ENCODE results near the gene ARHGAP21. TPM values are rescaled to one million over a fixed set of nuclear protein-coding genes. Genes with fewer than 3 reads are reported as not detected.

The ARHGAP21 gene
- total and polyA plus RNA-seq, 2 experiments from 2014 or later = 28.7 to 176 TPM

- H3K27ac ChIP-seq = no peak overlapping the region
- H3K4me1 ChIP-seq (ENCODE audit: insufficient read depth) = peaks cover 23% of the 10 kb centered on the region
- in situ Hi-C loops (cut with MboI) = no loop called here
- H3K4me3 ChIP-seq = no peak overlapping the region
- H2AFZ ChIP-seq = no peak overlapping the region
- H3K9ac ChIP-seq = no peak overlapping the region
- no peaks in the 10 kb centered on the region for H3K9me2 ChIP-seq (ENCODE audit: insufficient read depth)
- H4K20me1 ChIP-seq (ENCODE audit: insufficient read depth) = peaks cover 27% of the 10 kb centered on the region; the same call in 1 of the 2 replicates
- TF ChIP-seq EZH2 (IDR thresholded peaks at IDR 0.05; ENCODE audit: insufficient read depth, poor library complexity, severe bottlenecking) = no peak
- no peak for TF ChIP-seq EZH2phosphoT487 (IDR thresholded peaks at IDR 0.05; ENCODE audit: insufficient read depth, low read depth)
- no peaks in the 10 kb centered on the region for H3K27me3 ChIP-seq (replicated peaks; ENCODE audit: insufficient read depth)
- H3K36me3 ChIP-seq (ENCODE audit: low read depth) = 0 out of 2 replicates have a peak, but pooled peaks cover 5% of the 10 kb centered on the region
- 88 to 89% methylated on average over 6 of the region's 6 CpGs for WGBS, 2 experiments (ENCODE audit: low coverage in 1 of 2, low lambda C conversion rate in 2 of 2, missing lambda C conversion rate in 2 of 2)
- peaks cover 27% of the 10 kb centered on the region; the same call in 1 of the 2 replicates for H3F3A ChIP-seq (ENCODE audit: insufficient read depth)
- H3K79me2 ChIP-seq (ENCODE audit: insufficient read depth) = peaks cover 100% of the 10 kb centered on the region
- no peak for DNase-seq
- no peaks in the 10 kb centered on the region for H3K9me3 ChIP-seq (ENCODE audit: low read depth)
- no peak overlapping the region for H3K4me2 ChIP-seq (ENCODE audit: unreplicated experiment)
These were observed 42.1 kb downstream of the ARHGAP21 start for GRCh38 chr10:24681572-24682088.

DNA sequence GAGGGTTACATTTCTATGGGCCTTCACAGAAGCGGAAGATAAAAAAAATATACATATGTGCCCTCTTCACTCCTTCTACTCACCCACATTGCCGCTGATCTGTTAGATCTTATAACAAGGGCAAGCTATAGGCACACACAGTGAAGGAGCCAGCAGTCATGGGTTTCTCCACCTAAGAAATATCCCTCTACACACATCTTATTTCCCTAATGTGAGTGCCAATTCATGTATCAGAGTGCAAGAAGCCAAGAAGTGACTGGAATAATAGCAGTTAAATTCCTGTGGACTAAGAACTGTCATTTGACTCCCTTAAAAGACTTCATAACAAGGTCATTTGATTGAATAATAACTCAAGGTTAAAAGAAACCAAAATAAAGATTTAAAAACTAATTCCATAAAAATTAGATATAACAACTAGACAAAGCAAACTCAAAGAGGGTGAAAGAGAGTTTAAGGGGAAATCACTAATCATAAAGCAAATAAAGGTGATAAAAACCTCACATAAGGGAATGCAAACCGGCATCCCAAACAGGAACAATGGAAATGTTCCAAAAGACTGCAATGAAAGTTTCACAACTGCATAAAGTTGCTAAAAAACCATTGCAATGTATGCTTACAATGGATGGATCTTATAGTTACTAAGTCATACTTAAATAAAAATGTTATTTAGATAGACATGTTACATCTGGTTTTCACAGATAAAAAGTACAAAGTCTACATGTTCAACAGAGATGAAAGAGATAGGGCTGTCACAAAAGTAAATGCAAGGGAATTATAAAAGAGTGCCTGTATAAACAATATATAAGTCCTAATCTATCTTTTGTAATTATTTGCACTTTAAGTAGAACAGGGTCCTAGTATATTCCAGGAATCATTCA lies 42.8 kb downstream of the ARHGAP21 start:
- 73 to 84% methylated on average over 3 of the region's 3 CpGs for WGBS, 2 experiments (ENCODE audit: low coverage in 1 of 2, low lambda C conversion rate in 2 of 2, missing lambda C conversion rate in 2 of 2)
- in situ Hi-C loops (cut with MboI) = no loop called here

GRCh38 chr10:24678757-24679156 lies 44.9 kb downstream of the ARHGAP21 start:
- Histone ChIP-seq H3K36me3 (ENCODE audit: low read depth) (0 out of 2 replicates have a peak, but pooled peaks cover 3% of the 10 kb centered on the region), H3K4me1 (ENCODE audit: insufficient read depth) (peaks cover 14% of the 10 kb centered on the region), H3K4me2 (ENCODE audit: unreplicated experiment) (no peak overlapping the region), H4K20me1 (ENCODE audit: insufficient read depth) (peaks cover 21% of the 10 kb centered on the region; the same call in 1 of the 2 replicates), H3K27me3 (replicated peaks; ENCODE audit: insufficient read depth) (no peaks in the 10 kb centered on the region), H3K9ac (no peak overlapping the region), H3F3A (ENCODE audit: insufficient read depth) (peaks cover 13% of the 10 kb centered on the region; the same call in 1 of the 2 replicates), H2AFZ (no peak overlapping the region), H3K27ac (no peak overlapping the region), H3K9me2 (ENCODE audit: insufficient read depth) (no peaks in the 10 kb centered on the region), H3K4me3 (no peak overlapping the region), H3K9me3 (ENCODE audit: low read depth) (no peaks in the 10 kb centered on the region), H3K79me2 (ENCODE audit: insufficient read depth) (peaks cover 100% of the 10 kb centered on the region)
- TF ChIP-seq EZH2phosphoT487 (IDR thresholded peaks at IDR 0.05; ENCODE audit: insufficient read depth, low read depth) (no peak), EZH2 (IDR thresholded peaks at IDR 0.05; ENCODE audit: insufficient read depth, poor library complexity, severe bottlenecking) (no peak)
- in situ Hi-C loops (cut with MboI) = no loop called here
- DNase-seq = no peak
- 94 to 98% methylated on average over 2 of the region's 2 CpGs for WGBS, 2 experiments (ENCODE audit: low coverage in 1 of 2, low lambda C conversion rate in 2 of 2, missing lambda C conversion rate in 2 of 2)

More for the DNA sequence above, 42.8 kb downstream of the ARHGAP21 start:
- no peak overlapping the region for H3K9ac ChIP-seq
- peaks cover 20% of the 10 kb centered on the region for H3K4me1 ChIP-seq (ENCODE audit: insufficient read depth)
- peak overlapping the region; percentile 19 for H3K27ac ChIP-seq
- H3K27me3 ChIP-seq (replicated peaks; ENCODE audit: insufficient read depth) = no peaks in the 10 kb centered on the region
- peaks cover 27% of the 10 kb centered on the region; the same call in 1 of the 2 replicates for H4K20me1 ChIP-seq (ENCODE audit: insufficient read depth)
- peak; percentile 59 for DNase-seq
- H3K79me2 ChIP-seq (ENCODE audit: insufficient read depth) = peaks cover 100% of the 10 kb centered on the region
- H3K4me2 ChIP-seq (ENCODE audit: unreplicated experiment) = peak overlapping the region; percentile 26
- no peak for TF ChIP-seq EZH2phosphoT487 (IDR thresholded peaks at IDR 0.05; ENCODE audit: insufficient read depth, low read depth)
- TF ChIP-seq EZH2 (IDR thresholded peaks at IDR 0.05; ENCODE audit: insufficient read depth, poor library complexity, severe bottlenecking) = no peak
- peaks cover 24% of the 10 kb centered on the region; the same call in 1 of the 2 replicates for H3F3A ChIP-seq (ENCODE audit: insufficient read depth)
- no peaks in the 10 kb centered on the region for H3K9me3 ChIP-seq (ENCODE audit: low read depth)
- H2AFZ ChIP-seq = no peak overlapping the region
- H3K9me2 ChIP-seq (ENCODE audit: insufficient read depth) = no peaks in the 10 kb centered on the region
- no peak overlapping the region for H3K4me3 ChIP-seq
- H3K36me3 ChIP-seq (ENCODE audit: low read depth) = 0 out of 2 replicates have a peak, but pooled peaks cover 5% of the 10 kb centered on the region

DNA sequence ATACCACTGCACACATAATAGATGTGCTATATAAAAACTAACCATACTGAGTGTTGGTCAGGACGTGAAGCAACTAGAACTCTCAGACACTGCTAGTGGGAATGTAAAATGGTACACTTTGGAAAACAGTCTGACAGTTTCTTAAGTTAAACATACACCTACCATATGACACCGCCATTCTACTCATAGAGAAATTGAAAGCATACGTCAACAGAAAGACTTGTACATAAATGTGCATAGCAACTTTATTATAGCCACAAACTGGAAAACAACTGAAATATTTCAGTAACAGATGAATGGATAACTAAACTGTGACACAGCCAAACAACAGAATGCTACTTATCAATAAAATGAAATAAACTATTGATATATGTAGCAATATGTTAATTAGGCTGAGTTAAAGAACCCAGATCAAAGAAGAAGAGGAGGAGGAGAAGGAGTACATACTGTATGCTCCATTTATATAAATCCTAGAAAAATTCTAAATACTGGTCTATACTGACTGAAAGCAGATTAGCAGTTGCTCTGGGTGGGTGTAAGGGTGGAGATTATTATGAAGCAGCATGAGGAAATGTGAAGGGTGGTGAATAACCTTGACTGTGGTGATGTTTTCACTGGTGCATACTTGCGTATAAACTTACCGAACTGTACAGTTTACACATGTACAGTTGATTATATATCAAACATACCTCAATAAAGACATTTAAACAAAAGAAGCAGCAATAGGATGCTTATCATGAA lies 48.6 kb downstream of the ARHGAP21 start:
- 93 to 96% methylated on average over 5 of the region's 5 CpGs for WGBS, 2 experiments (ENCODE audit: low coverage in 1 of 2, low lambda C conversion rate in 2 of 2, missing lambda C conversion rate in 2 of 2)

More for the DNA sequence above, 48.6 kb downstream of the ARHGAP21 start:
- Histone ChIP-seq H3K4me2 (ENCODE audit: unreplicated experiment) (no peak overlapping the region), H3K79me2 (ENCODE audit: insufficient read depth) (peaks cover 100% of the 10 kb centered on the region), H3K27me3 (replicated peaks; ENCODE audit: insufficient read depth) (no peaks in the 10 kb centered on the region), H3K36me3 (ENCODE audit: low read depth) (no peaks in the 10 kb centered on the region), H3K9ac (no peak overlapping the region), H3F3A (ENCODE audit: insufficient read depth) (0 out of 2 replicates have a peak, but pooled peaks cover 7% of the 10 kb centered on the region), H2AFZ (no peak overlapping the region), H3K9me2 (ENCODE audit: insufficient read depth) (no peaks in the 10 kb centered on the region), H3K4me1 (ENCODE audit: insufficient read depth) (peaks cover 8% of the 10 kb centered on the region), H3K9me3 (ENCODE audit: low read depth) (no peaks in the 10 kb centered on the region), H3K4me3 (no peak overlapping the region), H4K20me1 (ENCODE audit: insufficient read depth) (peaks cover 16% of the 10 kb centered on the region; the same call in 1 of the 2 replicates), H3K27ac (no peak overlapping the region)
- DNase-seq = no peak
- in situ Hi-C loops (cut with MboI) = no loop called here
- TF ChIP-seq EZH2 (IDR thresholded peaks at IDR 0.05; ENCODE audit: insufficient read depth, poor library complexity, severe bottlenecking) (no peak), EZH2phosphoT487 (IDR thresholded peaks at IDR 0.05; ENCODE audit: insufficient read depth, low read depth) (no peak)

All from GM23248 (cell line).